ENCODE data around the gene HSD17B11. TPM values are rescaled to one million over a fixed set of nuclear protein-coding genes. Genes with fewer than 3 reads are reported as not detected.

The HSD17B11 gene
- polyA plus RNA-seq, 3 donors = 86.9 to 330 (median 272) TPM

- H2AFZ ChIP-seq (ENCODE audit: insufficient read depth, low read depth, low read length, poor library complexity, severe bottlenecking) = no peak overlapping the region
- H3K4me3 ChIP-seq (replicated peaks in 1 of 3; ENCODE audit: low read depth in 2 of 3, low read length in 3 of 3) = no peak overlapping the region
- H3K9me3 ChIP-seq (replicated peaks in 1 of 2; ENCODE audit: control insufficient read depth in 1 of 2, insufficient read depth in 1 of 2, low read length in 2 of 2) = peaks cover 13 to 20% of the 10 kb centered on the region in 2 donors
- peaks cover 0 to 2% of the 10 kb centered on the region in 2 donors for H3K36me3 Mint-ChIP-seq
- no peak for DNase-seq
- no peaks in the 10 kb centered on the region for H4K20me1 ChIP-seq (ENCODE audit: insufficient read depth, low read length)
- no peak overlapping the region for H3K27ac Mint-ChIP-seq
- H3K9me3 Mint-ChIP-seq = peaks cover 22 to 43% (median 33%) of the 10 kb centered on the region in 7 donors
- H3K27me3 ChIP-seq (ENCODE audit: control insufficient read depth in 2 of 2, insufficient read depth in 2 of 2, low read length in 2 of 2) = no peaks in the 10 kb centered on the region
- H3K4me2 ChIP-seq (replicated peaks; ENCODE audit: extremely low read depth, low read length, poor library complexity, severe bottlenecking) = no peak overlapping the region
- H3K79me2 ChIP-seq (ENCODE audit: insufficient read depth, low read length) = no peaks in the 10 kb centered on the region
- H3K27me3 Mint-ChIP-seq (ENCODE audit: low read depth in 3 of 3) = peaks cover 0 to 2% (median 1%) of the 10 kb centered on the region in 3 donors
- H3K27ac ChIP-seq (ENCODE audit: low read depth in 1 of 2, low read length in 2 of 2) = no peak overlapping the region
- intact Hi-C loops (cut with micrococcal nuclease) = no loop called here
- WGBS (ENCODE audit: insufficient coverage) = 100% methylated on average over 1 of the region's 1 CpG
- H3K4me3 Mint-ChIP-seq = no peak overlapping the region
- H3K4me1 Mint-ChIP-seq = no peaks in the 10 kb centered on the region
- H3K36me3 ChIP-seq (replicated peaks in 1 of 2; ENCODE audit: control insufficient read depth in 1 of 2, insufficient read depth in 2 of 2, low read length in 2 of 2) = no peaks in the 10 kb centered on the region
- no peak overlapping the region for H3K9ac ChIP-seq (ENCODE audit: insufficient read depth, low read length, poor library complexity, severe bottlenecking)
- no peak for TF ChIP-seq CTCF (IDR thresholded peaks at IDR 0.05)
- H3K4me1 ChIP-seq (ENCODE audit: control insufficient read depth in 1 of 2, insufficient read depth in 2 of 2, low read length in 2 of 2) = no peaks in the 10 kb centered on the region
These were observed 104.0 kb downstream of the HSD17B11 start for GRCh38 chr4:87286970-87287369.

Small RNAs within 50 kb of the gene (small RNA-seq; reads per million reads assigned to genes)
- not detected for gene MIR5705 (ENCODE audit: insufficient read length, low read depth)
- gene RN7SL681P (ENCODE audit: insufficient read length, low read depth) = not detected

Other genes with a start within 250 kb of the HSD17B11 start
- 10 to 100 TPM in 2 of 3 donors, 1 to 10 TPM in 1; 7.5 to 28.6 (median 23.7) TPM for gene KLHL8, start 170.6 kb downstream of the HSD17B11 start, polyA plus RNA-seq
- under 1 TPM in 2 of 3 donors, not detected in 1; 0.08 to 0.73 TPM for gene HSD17B13, start 68.3 kb downstream of the HSD17B11 start, polyA plus RNA-seq
- 10 to 100 TPM in 2 of 3 donors, 1 to 10 TPM in 1; 9.6 to 14.3 (median 12.5) TPM for gene NUDT9, start 31.4 kb upstream of the HSD17B11 start, polyA plus RNA-seq
- gene SPARCL1, start 138.2 kb upstream of the HSD17B11 start, polyA plus RNA-seq = not detected
- not detected for gene DSPP, start 217.3 kb upstream of the HSD17B11 start, polyA plus RNA-seq

All from CD14-positive monocyte (primary cell).